Stimulated activated CD8-positive, alpha-beta memory T cell treated with anti-CD3 and anti-CD28 coated beads, Interleukin-7, amount 100 ng/mL, for 48 hours (primary cell): Measurements from ENCODE around the gene TPRX2.
"Not testable (repeated sequence)": the region's sequence is repeated elsewhere in the genome, so short reads cannot be mapped to it uniquely, and the experiment has no call there.

Source experiments
- DNase-seq, 2 donors: peaks; one replicate each; pipeline ENCODE4 v3.0.0-alpha.2; 2020; ENCODE audit warnings: low read depth in 1 of 2; ENCODE audit errors: extremely low read depth in 1 of 2

The TPRX2 gene

DNA sequence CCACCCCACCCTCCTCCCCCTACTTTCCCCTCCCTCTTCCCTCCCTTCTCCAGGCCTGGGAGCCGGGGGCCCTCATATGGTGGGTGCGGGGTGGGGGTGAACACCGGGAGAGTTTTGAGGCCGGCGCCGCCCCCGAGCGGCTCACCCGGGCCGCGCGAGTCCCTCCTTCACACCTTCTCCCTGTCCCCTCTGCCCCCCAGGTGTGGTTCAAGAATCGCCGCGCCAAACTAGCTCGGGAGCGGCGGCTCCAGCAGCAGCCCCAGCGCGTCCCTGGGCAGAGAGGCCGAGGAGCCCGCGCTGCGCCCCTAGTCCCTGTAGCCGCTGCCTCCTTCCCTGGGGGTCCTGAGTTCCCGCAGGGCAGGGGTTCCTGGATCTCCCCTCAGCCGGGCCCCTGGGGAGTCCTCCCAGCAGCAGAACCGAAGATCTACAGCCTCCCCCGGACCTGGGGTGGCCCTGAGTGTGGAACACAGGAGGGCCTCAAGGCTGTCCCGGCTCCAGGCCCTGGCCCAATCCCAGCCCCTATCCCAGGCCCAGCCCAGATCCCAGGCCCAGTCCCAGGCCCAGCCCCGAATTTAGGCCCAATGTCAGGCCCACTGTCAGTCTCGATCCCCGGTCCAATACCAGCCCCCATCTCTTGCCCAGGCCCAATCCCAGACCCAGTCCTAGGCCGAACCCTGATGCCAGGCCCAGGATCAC is 1.7 kb downstream of the TPRX2 start:
- DNase-seq = no peak

DNA sequence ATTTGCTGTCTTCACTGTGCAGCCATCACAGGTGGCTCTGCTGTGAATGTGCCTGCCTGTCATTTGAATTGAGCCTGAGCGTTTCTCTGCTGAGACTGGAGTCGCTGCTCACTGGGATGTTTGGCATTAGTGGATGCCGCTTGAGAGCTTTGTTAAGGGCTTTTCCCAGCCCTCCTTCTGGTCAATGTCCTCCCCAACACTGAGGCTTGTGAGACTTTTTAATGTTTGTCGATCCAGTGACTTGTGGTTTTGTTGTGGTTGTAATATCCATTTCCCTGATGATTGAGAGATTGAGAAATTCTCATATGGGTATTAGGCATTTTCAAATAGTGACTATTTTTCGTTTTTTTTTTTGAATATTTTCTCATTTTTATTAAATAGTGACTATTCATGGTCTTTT is 2.6 kb downstream of the TPRX2 start:
- DNase-seq = no peak

DNA sequence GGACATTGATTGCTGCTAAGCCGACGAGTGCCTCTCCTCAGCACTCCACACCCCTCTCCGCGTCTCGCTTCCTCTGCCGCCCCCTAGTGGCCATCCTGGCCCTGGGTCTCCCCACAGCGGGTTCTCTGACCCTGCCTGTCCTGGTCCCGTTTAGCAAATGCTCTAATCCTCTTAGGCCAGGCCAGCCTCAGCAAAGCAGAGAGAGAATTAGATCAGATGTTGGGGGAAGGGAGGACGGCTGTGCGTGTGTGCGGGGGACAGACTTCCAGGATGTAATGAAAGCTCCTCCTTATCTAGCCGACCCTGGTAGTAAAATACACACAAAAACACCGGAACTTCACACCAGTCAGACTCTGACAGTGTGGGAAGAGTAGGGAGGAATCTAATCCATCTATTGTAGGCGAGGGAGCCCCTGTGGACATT is 4.5 kb downstream of the TPRX2 start:
- DNase-seq = peak; percentile 55 to 74

DNA sequence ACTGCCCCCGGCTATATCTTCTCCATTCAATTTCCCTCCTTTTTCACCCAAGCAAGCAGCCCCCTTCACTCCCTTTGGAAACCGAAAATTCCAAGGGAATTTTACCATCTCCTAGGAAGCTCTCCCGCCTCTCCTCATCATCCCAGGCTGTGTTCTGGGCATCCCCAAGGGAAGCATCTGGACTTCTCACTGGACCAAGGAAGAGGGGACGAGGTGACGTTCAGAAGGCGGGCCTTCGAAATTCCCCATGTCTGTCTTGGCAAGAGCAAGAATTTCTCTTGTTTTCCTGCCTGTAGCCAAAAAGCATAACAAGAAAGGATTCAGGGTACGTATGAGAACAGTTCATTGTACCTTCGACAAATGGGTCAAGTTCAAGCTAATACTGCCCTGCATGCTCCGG is 6.1 kb downstream of the TPRX2 start:
- DNase-seq = no peak

DNA sequence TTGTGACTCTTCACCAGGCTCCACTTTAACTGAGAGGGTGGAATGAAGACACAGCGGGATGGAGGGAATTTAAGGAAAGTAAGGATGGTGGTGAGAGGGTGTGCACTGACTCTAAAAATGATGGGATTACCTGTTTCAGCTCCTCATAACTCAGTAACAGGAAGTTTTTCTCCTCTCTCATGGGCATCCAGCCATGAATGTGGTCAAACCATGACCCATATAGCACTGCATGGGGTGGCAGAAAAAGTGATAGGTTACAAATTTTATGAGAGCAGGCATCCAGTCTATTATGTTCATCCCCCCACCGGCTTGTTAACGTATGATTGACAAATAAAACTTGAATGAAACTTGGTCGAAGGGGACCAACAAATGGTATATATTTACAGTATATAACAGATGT is 19.9 kb downstream of the TPRX2 start:
- no peak for DNase-seq

DNA sequence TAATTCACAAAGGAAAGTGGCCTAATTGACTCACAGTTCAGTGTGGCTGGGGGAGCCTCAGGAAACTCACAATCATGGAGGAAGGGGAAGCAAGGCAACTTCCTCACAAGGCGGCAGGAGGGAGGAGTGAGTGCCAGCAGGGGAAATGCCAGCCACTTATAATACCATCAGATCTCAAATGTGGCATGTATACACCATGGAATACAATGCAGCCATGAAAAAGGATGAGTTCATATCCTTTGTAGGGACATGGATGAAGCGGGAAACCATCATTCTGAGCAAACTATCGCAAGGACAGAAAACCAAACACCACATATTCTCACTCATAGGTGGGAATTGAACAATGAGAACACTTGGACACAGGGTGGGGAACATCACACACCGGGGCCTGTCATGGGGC is 20.4 kb downstream of the TPRX2 start:
- DNase-seq = not testable (repeated sequence)

DNA sequence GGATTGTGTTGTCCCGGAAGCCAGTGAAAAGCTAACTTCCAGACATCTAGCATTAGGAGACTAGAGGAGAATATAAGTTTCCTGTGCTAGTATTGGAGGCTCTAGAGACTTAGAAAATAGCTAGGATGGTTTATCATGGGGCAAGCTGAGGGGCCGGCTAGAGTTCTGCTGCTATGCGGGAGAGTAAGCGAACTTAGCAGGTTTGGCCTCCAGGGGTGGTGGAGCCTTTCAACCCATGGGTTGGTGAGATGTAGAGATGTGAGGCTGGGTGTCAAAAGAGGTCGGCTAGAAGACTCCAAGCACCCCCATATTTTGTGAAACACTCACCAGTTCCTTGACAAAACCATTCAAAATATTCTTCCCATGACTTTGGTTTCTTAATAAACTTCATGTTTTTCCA is 22.7 kb downstream of the TPRX2 start:
- no peak for DNase-seq

DNA sequence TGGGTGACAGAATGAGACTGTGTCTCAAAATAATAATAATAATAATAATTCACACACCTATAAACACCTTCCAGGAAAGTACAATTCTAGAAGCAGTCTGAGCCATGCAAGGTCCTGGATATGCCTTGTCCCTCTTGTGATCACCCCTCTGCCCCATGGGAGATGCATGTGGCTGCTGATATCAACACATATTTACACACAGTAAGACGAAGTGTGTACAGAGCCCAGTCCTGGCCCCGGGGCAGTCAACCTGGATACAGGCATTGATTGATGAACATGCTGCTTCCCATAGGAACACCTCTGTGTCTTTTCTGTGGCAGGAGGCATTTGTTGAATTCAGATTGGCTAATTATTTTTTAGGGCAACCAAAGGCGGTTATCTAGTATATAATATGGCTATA is 23.9 kb downstream of the TPRX2 start:
- no peak for DNase-seq

DNA sequence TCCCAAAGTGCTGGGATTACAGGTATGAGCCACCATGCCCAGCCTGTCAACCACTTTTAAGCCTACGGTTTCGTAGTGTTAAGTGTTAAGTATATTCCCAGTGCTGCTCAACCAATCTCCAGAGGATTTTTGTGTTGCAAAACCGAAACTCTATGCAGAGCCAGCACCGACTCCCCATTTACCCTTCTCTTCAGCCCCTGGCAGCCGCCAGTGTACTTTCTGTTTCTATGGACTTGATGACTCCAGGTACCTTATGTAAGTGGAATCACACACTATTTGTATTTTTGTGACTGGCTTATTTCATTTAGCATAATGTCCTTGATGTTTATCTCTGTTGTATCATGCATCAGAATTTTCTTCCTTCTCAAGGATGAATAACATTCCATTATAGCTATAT is 26.0 kb downstream of the TPRX2 start:
- no peak for DNase-seq

DNA sequence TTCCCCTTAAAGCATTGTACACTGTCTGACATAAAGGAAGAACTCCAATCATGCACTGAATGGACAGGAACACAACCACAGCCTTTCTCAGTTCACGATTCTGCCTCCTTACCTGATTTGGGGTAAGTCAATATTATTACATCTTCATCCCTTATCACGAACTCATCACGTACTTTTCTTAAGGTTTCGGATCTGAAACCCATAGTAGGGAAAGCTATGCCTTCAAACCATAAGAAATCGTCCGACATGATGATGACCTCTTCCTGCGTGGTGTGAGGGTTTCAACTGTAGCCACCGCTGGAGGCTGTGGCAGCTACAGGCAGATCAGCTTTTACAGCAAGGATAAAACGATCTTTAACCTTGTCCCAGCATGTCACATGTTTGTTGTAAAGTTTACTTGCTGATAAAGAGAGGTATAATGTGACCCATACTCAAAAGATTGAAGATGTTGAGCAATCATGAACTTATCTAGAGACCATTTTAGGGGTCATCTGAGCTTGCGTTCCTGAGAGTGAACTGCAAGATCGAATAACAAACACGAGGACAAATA is 27.1 kb downstream of the TPRX2 start, which contains the start of gene SULT2A1:
TSS of gene SULT2A1 (minus strand) at position 306 of the 550 bp plus-strand sequence. CDS start at position 248, 58 bp downstream.
- DNase-seq = no peak

DNA sequence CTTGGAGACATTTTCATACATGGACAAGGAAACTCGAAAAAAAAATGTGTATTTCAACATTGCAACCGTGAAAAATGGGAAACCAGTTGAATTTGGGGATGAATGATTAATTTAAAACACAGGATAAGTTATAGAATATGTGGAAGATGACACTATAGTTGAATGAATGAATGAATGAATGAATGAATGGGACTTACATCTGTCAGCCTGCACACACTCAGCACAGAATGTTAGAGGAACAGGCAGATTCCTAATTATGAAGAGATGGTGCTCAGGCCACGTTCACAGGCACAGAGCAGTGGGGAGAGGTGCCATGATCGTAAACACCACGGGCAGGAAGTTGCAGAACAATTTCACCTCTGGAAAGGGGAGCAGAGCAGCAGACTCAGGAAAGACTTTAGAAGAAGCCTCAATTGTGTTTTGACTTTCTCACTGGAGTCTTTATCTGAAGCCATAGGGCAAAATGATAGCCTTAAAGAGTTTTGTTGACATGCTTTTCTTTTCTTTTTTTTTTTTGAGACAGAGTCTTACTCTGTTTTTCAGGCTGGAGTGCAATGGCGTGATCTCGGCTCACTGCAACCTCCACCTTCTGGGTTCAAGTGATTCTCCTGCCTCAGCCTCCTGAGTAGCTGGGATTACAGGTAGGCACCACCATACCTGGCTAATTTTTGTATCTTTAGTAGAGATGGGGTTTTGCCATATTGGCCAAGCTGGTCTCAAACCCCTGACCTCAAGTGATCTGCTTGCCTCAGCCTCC is 32.0 kb downstream of the TPRX2 start:
- no peak for DNase-seq

DNA sequence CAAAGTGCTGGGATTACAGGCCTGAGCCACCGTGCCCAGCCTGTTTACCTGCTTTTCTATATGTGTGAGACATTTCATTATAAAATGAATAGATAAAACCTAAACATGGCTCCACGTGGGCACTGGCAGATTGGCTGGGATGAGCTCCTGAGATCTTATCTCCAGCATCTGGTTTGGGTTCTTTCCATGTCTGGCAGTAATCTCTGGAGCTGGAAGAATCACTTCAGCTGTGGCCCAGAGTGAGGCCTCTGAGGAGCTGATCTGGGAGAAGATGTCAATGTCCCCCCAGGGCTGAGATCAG is 32.5 kb downstream of the TPRX2 start:
- no peak for DNase-seq

DNA sequence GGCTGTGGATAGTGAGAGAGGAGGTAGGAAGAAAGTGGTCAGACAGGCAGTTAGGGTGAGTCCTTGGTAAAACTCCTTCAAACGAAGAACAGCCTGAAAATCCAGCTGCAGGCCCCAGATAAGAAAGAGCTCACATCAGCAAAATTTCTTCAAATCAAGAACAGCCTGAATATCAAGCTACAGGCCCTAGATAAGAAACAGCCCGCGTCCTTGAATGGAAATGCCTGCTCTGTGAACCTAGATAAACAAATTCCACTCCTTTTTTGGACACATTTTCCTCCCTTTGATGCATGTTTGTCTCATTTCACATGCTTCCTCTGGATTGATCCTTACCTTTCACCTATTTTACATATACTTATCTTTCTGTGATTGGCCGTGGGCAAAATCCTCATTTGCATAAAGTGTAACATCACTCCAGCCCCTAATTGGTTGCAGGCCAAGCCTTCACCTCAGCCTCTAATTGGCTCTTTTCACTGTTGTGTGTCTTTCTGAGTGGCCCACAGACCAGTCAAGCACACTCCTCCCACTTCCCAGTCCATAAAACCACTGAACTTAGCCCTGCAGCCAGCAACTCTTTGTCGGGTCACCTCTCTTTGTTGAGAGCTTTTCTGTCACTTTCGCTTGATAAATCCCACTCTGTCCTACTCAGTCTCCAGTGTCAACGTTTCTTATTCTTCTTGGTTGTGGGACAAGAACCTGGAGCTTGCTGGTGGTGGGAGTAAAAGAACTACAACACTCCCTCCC is 33.1 kb downstream of the TPRX2 start:
- DNase-seq = no peak

DNA sequence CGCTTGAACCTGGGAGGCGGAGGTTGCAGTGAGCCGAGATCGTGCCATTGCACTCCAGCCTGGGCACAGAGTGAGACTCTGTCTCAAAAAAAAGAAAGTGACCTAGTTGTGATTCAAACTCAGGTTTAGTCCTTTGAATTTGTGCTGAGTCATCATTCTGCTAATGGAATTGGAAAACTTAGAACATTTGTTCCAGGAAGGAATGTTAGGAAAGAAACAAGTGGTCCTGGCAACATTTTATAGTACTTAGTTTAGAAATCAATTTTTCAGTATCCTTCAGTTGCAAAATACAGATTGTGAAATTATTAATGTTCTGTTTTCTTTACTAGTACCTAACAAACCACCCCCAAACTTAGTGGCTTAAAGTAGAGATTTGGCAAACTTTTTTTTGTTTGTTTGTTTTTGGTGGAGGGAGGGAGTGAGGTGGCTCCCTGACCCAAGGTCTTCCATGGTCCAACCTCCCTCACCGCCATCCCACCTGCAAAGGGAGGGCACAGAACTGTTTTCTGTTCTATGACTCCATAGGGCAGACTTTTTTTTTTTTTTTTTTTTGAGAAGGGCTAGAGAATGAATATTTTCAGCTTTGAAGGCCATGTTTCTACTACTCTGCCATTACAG is 36.2 kb downstream of the TPRX2 start:
- no peak for DNase-seq

DNA sequence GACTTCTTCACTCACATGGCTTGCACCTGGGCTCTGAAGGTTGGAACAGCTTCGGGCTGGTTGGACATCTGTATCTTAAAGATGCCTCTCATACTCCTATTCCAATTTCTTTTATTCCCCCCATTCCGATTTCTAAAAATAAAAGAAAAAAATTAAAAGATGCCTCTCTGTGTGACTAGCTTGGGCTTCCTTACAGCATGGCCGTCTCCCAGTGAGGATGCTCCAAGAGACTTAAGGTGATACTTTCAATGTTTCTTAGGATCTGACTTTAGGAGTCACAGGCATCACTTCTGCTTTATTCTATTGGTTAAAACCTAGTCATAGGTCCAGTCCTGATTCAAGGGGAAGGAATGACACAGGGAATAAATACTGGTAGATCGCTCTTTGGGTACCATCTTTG is 37.0 kb downstream of the TPRX2 start:
- DNase-seq = no peak

DNA sequence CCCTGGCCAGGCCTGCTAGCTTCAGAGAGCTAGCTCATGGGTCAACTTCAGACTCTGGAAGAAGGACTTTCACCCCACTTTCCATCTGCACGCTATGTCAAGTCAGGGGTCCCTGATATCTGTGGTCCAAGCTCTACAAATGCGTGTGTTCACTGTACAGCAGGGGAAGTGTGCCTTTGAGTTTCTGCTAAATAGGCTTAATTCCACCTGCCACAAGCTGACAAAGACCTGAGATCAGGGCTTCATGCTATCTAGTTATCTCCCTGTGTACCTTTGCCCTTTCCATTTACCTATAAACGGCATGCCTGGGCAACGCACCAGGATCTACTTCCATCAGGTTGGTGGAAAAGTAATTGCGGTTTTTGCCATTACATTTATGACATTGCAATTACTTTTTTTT is 37.7 kb downstream of the TPRX2 start:
- no peak for DNase-seq

DNA sequence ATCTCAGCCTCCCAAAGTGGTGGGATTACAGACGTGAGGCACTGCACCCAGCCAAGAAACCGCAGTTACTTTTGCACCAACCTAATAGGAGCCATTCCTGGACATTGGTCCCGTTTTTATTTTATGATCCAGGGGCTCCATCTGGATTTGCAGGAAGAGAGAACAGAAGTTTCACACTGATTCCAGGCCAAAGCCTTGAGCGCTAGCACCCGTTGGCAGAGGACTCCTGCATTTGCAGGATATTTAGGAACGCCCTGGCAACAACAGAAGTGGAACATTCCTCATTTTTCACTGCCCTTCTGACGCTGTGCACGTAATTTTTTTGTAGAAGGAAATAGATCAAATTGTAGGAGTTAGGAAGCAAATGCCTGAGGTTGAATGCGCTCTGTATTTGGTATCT is 38.8 kb downstream of the TPRX2 start:
- no peak for DNase-seq

DNA sequence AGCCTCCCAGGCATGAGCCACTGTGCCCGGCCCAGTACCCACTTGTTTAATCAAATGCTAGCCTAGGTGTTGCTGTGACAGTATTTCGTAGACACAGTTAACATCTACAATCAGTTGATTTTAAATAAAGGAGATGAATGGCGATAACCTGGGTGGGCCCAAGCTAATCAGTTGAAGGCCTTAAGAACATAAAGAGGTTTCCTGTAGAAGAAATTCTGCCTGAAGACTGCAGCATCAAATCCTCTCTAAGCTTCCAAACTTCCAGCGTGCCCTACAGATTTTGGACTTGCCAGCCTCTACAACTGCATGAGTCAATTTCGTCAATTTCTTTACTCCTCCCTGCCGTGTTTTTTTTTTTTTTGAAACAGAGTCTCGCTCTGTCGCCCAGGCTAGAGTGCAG is 40.3 kb downstream of the TPRX2 start:
- DNase-seq = no peak

DNA sequence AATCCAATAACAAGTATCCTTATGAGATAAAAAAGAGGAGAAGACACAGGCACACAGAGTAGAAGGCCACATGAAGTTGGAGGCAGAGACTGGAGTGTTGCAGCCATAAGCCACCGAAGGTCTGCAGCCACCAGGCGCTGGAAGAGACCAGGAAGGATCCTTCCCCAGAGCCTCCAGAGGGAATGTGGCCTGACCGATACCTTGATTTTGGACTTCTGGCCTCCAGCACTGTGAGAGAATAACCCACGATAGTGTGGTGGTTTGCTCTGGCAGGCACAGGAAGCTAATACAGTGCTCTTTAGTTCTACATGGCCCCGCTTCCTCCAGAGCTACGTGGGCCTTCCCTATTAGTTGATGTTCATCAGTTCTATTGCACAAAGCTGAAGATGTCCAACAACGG is 42.3 kb downstream of the TPRX2 start:
- DNase-seq = no peak

DNA sequence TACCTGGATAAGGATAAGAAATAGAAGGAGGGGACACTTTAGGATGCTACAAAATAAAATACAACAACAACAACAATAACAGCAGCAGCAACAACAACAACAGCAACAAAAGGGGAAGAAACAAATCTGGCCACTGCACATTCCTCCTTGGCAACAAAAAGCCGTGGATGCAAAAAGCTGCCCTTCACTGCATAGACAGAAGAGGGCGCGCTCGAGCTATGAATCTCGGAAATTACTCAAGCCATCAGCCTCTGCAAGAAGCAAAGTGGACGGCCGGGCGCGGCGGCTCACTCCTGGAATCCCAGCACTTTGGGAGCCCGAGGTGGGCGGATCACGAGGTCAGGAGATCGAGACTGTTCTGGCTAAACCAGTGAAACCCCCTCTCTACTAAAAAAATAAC is 50.3 kb downstream of the TPRX2 start:
- DNase-seq = peak; percentile 37 to 41

DNA sequence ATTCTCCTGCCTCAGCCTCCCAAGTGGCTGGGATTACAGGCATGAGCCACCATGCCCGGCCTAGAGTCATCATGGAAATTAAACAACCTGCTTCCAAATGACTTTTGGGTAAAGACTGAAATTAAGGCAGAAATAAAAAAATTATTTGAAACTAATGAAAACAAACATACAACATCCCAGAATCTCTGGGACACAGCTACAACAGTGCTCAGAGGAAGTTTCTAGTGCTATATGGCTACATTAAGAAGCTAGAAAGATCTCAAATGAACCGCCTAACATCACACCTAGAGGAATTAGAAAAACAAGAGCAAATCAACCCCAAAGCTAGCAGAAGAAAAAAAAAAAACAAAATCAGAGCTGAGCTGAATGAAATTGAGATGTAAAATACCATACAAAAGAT is 51.2 kb downstream of the TPRX2 start:
- not testable (repeated sequence) for DNase-seq
